Adrenal gland (tissue), 12 donors: Measurements from ENCODE around the gene CBL. TPM values are rescaled to one million over a fixed set of nuclear protein-coding genes. Genes with fewer than 3 reads are reported as not detected.

Source experiments
- DNase-seq, 7 donors: peaks; one replicate each; pipeline ENCODE4 v3.0.0-alpha.2; 2019 to 2020
- H3K27ac ChIP-seq, 5 donors: fragments of 200-600 bp; sonication (generic) in 4 of 5; 1 replicate in 3 of 5; 2 replicates in 2 of 5; pipeline versions ENCODE4 v1.5.1 to v1.8.0; 2016 to 2020; ENCODE audit warnings: mild to moderate bottlenecking in 1 of 5
- H3K27me3 ChIP-seq: fragments of 200-600 bp; 2 replicates; pipeline ENCODE4 v1.8.0; 2021
- H3K36me3 ChIP-seq, 2 donors: fragments of 200-600 bp; replicated peaks in 1 of 2; 1 replicate in 1 of 2; 2 replicates in 1 of 2; pipeline versions ENCODE4 v1.5.1 to v1.8.0; 2018 to 2022
- H3K4me1 ChIP-seq, 2 donors: fragments of 200-600 bp; replicated peaks in 1 of 2; 1 replicate in 1 of 2; 2 replicates in 1 of 2; pipeline versions ENCODE4 v1.5.1 to v1.8.0; 2018 to 2021
- H3K4me3 ChIP-seq, 4 donors: fragments of 200-600 bp; sonication (generic) in 3 of 4; one replicate each; pipeline ENCODE4 v1.5.1; 2016 to 2018
- H3K9me3 ChIP-seq, 3 donors: fragments of 200-600 bp; sonication (generic) in 1 of 3; replicated peaks in 1 of 3; 1 replicate in 2 of 3; 2 replicates in 1 of 3; pipeline versions ENCODE4 v1.5.1 to v1.8.0; 2016 to 2021
- POLR2A ChIP-seq, 2 donors: fragments of 450-650 bp; IDR thresholded peaks; one replicate each; pipeline ENCODE4 v1.6.1; 2017; ENCODE audit warnings: antibody characterized with exemption in 2 of 2, mild to moderate bottlenecking in 2 of 2, moderate library complexity in 1 of 2
- WGBS, 4 donors: extraction: QIAGEN DNeasy Blood & Tissue Kit in 2 of 4; methylation state at CpG; one replicate each; pipeline versions ENCODE4 v1.1.5 to v1.1.7; 2013 to 2017; 5-methylcytosine and 5-hydroxymethylcytosine counted together
- intact Hi-C, 2 donors: fragments of 100-400 bp; cut with DNase I; formaldehyde crosslinking; loops; one replicate each; pipeline versions ENCODE4 v1.14.1 to v1.15.0; 2022 to 2023
- polyA plus RNA-seq, 3 donors: library from polyadenylated mRNA; stranded (reverse); fragments of 200-250 nt in 2 of 3; fragments of 350-450 nt in 1 of 3; fragmentation: Illumina TruSeq in 1 of 3; extraction: RNeasy Lipid Tissue Mini Kit (QIAGEN cat#74804) in 1 of 3; gene quantifications; one replicate each; pipeline ENCODE4 v1.2.3, GENCODE V29; 2013 to 2014
- total RNA-seq, 9 donors: library from RNA; depleted of rRNA in 4 of 9; stranded (reverse); fragments of >200 nt in 4 of 9; fragments of 120-200 nt in 1 of 9; fragmentation: NEBNext Ultra II Directional in 1 of 9; extraction: Animal tissue kit (Norgen Biotek cat#: 25700) in 1 of 9; gene quantifications; one replicate each; pipeline versions ENCODE4 v1.1.0 to v1.2.4, GENCODE V29; 2013 to 2023
- TF ChIP-seq, protein P1 (sequence below), 6 experiments: fragments of 450-650 bp in 4 of 6; fragments of 200-600 bp in 2 of 6; sonication (generic) in 1 of 6; IDR thresholded peaks; 1 replicate in 5 of 6; 2 replicates in 1 of 6; pipeline versions ENCODE4 v1.5.1 to v1.8.0; 2016 to 2021; ENCODE audit warnings: antibody characterized with exemption in 6 of 6, mild to moderate bottlenecking in 2 of 6, moderate library complexity in 1 of 6
- donor health status: healthy with polysubstance abuse.
- donor health status: Bipolar disorder and iron deficiency.
- donor health status: DM: yes; HTN: yes; CAD: no.
- donor health status: DM: no; HTN: no; CAD: no.
- donor health status: DM: no; HTN: no; CAD: no.
- donor health status: DM: yes; HTN: yes; CAD: no.

Gene CBL
- total and polyA plus RNA-seq, 12 donors = 4.9 to 21.9 (median 13.5) TPM

GRCh38 chr11:119329320-119329719 is 123.2 kb downstream of the CBL start:
- H3K36me3 ChIP-seq = no peaks in the 10 kb centered on the region
- intact Hi-C loops = no loop called here
- WGBS, 4 donors = 66 to 74% (median 70%) methylated on average over 2 of the region's 2 CpGs
- DNase-seq = no peak
- TF ChIP-seq, protein P1, sequence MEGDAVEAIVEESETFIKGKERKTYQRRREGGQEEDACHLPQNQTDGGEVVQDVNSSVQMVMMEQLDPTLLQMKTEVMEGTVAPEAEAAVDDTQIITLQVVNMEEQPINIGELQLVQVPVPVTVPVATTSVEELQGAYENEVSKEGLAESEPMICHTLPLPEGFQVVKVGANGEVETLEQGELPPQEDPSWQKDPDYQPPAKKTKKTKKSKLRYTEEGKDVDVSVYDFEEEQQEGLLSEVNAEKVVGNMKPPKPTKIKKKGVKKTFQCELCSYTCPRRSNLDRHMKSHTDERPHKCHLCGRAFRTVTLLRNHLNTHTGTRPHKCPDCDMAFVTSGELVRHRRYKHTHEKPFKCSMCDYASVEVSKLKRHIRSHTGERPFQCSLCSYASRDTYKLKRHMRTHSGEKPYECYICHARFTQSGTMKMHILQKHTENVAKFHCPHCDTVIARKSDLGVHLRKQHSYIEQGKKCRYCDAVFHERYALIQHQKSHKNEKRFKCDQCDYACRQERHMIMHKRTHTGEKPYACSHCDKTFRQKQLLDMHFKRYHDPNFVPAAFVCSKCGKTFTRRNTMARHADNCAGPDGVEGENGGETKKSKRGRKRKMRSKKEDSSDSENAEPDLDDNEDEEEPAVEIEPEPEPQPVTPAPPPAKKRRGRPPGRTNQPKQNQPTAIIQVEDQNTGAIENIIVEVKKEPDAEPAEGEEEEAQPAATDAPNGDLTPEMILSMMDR (IDR thresholded peaks at IDR 0.05) = no peak
- no peak for TF ChIP-seq POLR2A (IDR thresholded peaks at IDR 0.05)
- no peaks in the 10 kb centered on the region for H3K4me1 ChIP-seq
- H3K27me3 ChIP-seq = no peaks in the 10 kb centered on the region
- H3K9me3 ChIP-seq = no peaks in the 10 kb centered on the region
- no peak overlapping the region for H3K4me3 ChIP-seq
- no peak overlapping the region for H3K27ac ChIP-seq

- Histone ChIP-seq H3K4me3 (no peak overlapping the region), H3K36me3 (no peaks in the 10 kb centered on the region), H3K27ac (no peak overlapping the region), H3K9me3 (no peaks in the 10 kb centered on the region), H3K4me1 (peaks cover 5% of the 10 kb centered on the region in 2 donors), H3K27me3 (no peaks in the 10 kb centered on the region)
- TF ChIP-seq, protein P1 (IDR thresholded peaks at IDR 0.05) = no peak
- no peak for TF ChIP-seq POLR2A (IDR thresholded peaks at IDR 0.05)
- intact Hi-C loops = loop anchor here in 1 of 2 donors (10.0 kb wide), 2 partner anchors 55 to 125 kb away; partner anchors contain the start of gene CBL
- DNase-seq = no peak
- WGBS, 4 donors = 43 to 61% (median 57%) methylated on average over 1 of the region's 1 CpG
These were observed 124.1 kb downstream of the CBL start for GRCh38 chr11:119330237-119330636.

DNA sequence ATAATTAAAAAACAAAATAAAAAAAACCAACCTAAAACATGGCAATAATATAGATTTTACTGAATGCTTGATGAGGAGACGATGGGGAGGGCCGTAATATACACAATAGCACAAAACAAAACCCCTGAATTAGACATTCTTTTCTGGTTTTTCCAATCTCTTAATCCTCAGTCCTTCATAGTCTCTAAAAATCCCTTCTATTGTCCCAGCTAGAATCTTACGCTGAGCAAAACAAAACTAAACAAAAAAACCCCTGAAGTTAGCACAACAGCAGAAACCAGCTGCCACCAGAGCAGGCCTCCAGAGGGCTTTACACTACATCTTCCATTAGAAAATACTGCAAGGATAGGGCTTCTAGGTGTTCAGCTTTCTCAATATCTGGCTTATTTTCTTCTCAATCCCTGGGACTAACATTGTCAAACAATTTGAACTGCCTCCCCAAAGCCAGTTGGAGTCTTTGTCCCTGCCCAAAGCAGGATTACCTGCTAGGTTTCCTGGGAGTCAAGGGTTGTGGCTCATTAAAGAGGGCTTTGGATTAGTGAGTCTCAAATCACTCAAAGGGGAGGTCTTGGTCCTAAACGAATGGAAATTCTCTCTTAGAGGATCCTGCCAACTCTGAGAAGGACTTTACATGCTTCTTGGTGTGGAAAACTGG is 126.1 kb downstream of the CBL start:
- no peak overlapping the region for H3K27ac ChIP-seq
- H3K27me3 ChIP-seq = no peaks in the 10 kb centered on the region
- H3K9me3 ChIP-seq = no peaks in the 10 kb centered on the region
- WGBS, 4 donors = 77 to 86% (median 81%) methylated on average over 4 of the region's 4 CpGs
- TF ChIP-seq, protein P1 (IDR thresholded peaks at IDR 0.05) = no peak
- TF ChIP-seq POLR2A (IDR thresholded peaks at IDR 0.05) = no peak
- H3K4me1 ChIP-seq = peaks cover 7 to 12% of the 10 kb centered on the region in 2 donors
- intact Hi-C loops = loop anchor here in 1 of 2 donors (10.0 kb wide), 2 partner anchors 57 to 127 kb away; partner anchors contain the start of gene CBL
- no peak for DNase-seq
- peaks cover 0 to 11% of the 10 kb centered on the region in 2 donors for H3K36me3 ChIP-seq
- no peak overlapping the region for H3K4me3 ChIP-seq

- no peaks in the 10 kb centered on the region for H3K9me3 ChIP-seq
- peak; percentile 95 to 99 (median 97) for DNase-seq
- intact Hi-C loops = loop anchor here in 1 of 2 donors (10.0 kb wide), 2 partner anchors 60 to 130 kb away; partner anchors contain the start of gene CBL
- peak; percentile 30 to 70 for TF ChIP-seq POLR2A (IDR thresholded peaks at IDR 0.05)
- TF ChIP-seq, protein P1 (IDR thresholded peaks at IDR 0.05) = no peak
- peaks cover 9 to 30% of the 10 kb centered on the region in 2 donors for H3K4me1 ChIP-seq
- no peaks in the 10 kb centered on the region for H3K27me3 ChIP-seq
- 0 to 1% (median 0%) methylated on average over 26 to 54 of the region's 54 CpGs for WGBS, 4 donors
- peak within 1 kb of the TSS in 4 of 5 donors; percentile 77 to 88 (median 81) for H3K27ac ChIP-seq
- peaks cover 0 to 11% of the 10 kb centered on the region in 2 donors for H3K36me3 ChIP-seq
- H3K4me3 ChIP-seq = peak within 1 kb of the TSS; percentile 65 to 96 (median 84)
These were observed 128.2 kb downstream of the CBL start, which contains the start of gene RNF26 for GRCh38 chr11:119334174-119334930. Gene RNF26 (plus strand): TSS chr11:119334527. CDS start chr11:119335123, 596 bp downstream.
